Cardiac muscle cell (in vitro differentiated cells and primary cell): Measurements from ENCODE around the gene BCL7C. TPM values are rescaled to one million over a fixed set of nuclear protein-coding genes. Genes with fewer than 3 reads are reported as not detected.

Experiments used
- DNase-seq, 2 donors: peaks; one replicate each; pipeline versions ENCODE4 v3.0.0 to v3.0.0-alpha.2; 2010 to 2017; ENCODE audit warnings: low read depth in 1 of 2, low spot score in 1 of 2
- H3K27ac ChIP-seq: fragments of 200-600 bp; sonication (generic); 2 replicates; pipeline ENCODE4 v1.5.1; 2016
- H3K27me3 ChIP-seq: fragments of 200-600 bp; sonication (generic); 2 replicates; pipeline ENCODE4 v1.6.0; 2016; ENCODE audit warnings: control low read depth
- H3K36me3 ChIP-seq: fragments of 200-600 bp; sonication (generic); 2 replicates; pipeline ENCODE4 v1.5.1; 2016; ENCODE audit warnings: control low read depth
- H3K4me1 ChIP-seq: fragments of 200-600 bp; sonication (generic); 2 replicates; pipeline ENCODE4 v1.8.1; 2017; ENCODE audit warnings: low read depth, mild to moderate bottlenecking, mixed run types
- H3K4me3 ChIP-seq: fragments of 200-600 bp; sonication (generic); 2 replicates; pipeline ENCODE4 v1.5.1; 2016; ENCODE audit warnings: mild to moderate bottlenecking
- H3K9me3 ChIP-seq: fragments of 200-600 bp; sonication (generic); 2 replicates; pipeline ENCODE4 v1.5.1; 2017; ENCODE audit warnings: low read depth, mild to moderate bottlenecking, control low read depth
- CTCF ChIP-seq: IDR thresholded peaks from 2 replicates; pipeline ENCODE4 v1.5.1; 2012; ENCODE audit warnings: low read depth, mild to moderate bottlenecking, low read length
- polyA plus RNA-seq: library from polyadenylated mRNA; unstranded; fragments of >200 nt; fragmentation: Nextera tagmentation; extraction: Ambion mirVana; gene quantifications from 2 replicates; pipeline ENCODE4 v1.2.1, GENCODE V29; 2016
- total RNA-seq: library from RNA; depleted of rRNA; stranded (reverse); fragments of >200 nt; gene quantifications from 2 replicates; pipeline ENCODE4 v1.2.3, GENCODE V29; 2016

The BCL7C gene
- total and polyA plus RNA-seq, 2 experiments from 2014 or later: 39.8 to 60.6 TPM

- no peaks in the 10 kb centered on the region for H3K36me3 ChIP-seq
- no peak overlapping the region for H3K4me3 ChIP-seq
- H3K4me1 ChIP-seq: no peaks in the 10 kb centered on the region
- no peak for TF ChIP-seq CTCF
- H3K27me3 ChIP-seq: no peaks in the 10 kb centered on the region
- no peak for DNase-seq
- H3K9me3 ChIP-seq: no peaks in the 10 kb centered on the region
- H3K27ac ChIP-seq: no peak overlapping the region
These were observed 13.2 kb upstream of the BCL7C start for GRCh38 chr16:30907064-30907463.

- H3K9me3 ChIP-seq: no peaks in the 10 kb centered on the region
- H3K36me3 ChIP-seq: no peaks in the 10 kb centered on the region
- no peak overlapping the region for H3K27ac ChIP-seq
- no peak overlapping the region for H3K4me3 ChIP-seq
- H3K27me3 ChIP-seq: no peaks in the 10 kb centered on the region
- no peaks in the 10 kb centered on the region for H3K4me1 ChIP-seq
- no peak for TF ChIP-seq CTCF
- DNase-seq: no peak
These were observed 10.4 kb upstream of the BCL7C start for GRCh38 chr16:30904114-30904780.

- H3K27ac ChIP-seq: no peak overlapping the region
- peak in 1 of 2 donors; percentile 37 for DNase-seq
- H3K4me1 ChIP-seq: no peaks in the 10 kb centered on the region
These were observed 9.7 kb upstream of the BCL7C start for GRCh38 chr16:30903596-30903995.

GRCh38 chr16:30903002-30903401 is 9.1 kb upstream of the BCL7C start:
- Histone ChIP-seq H3K4me3 (no peak overlapping the region), H3K4me1 (no peaks in the 10 kb centered on the region), H3K27me3 (no peaks in the 10 kb centered on the region), H3K9me3 (no peaks in the 10 kb centered on the region), H3K27ac (no peak overlapping the region), H3K36me3 (no peaks in the 10 kb centered on the region)
- TF ChIP-seq CTCF: no peak
- DNase-seq: no peak

More at GRCh38 chr16:30903596-30903995, 9.7 kb upstream of the BCL7C start:
- no peak for TF ChIP-seq CTCF
- Histone ChIP-seq H3K9me3 (no peaks in the 10 kb centered on the region), H3K36me3 (no peaks in the 10 kb centered on the region), H3K4me3 (no peak overlapping the region), H3K27me3 (no peaks in the 10 kb centered on the region)

- H3K27me3 ChIP-seq: no peaks in the 10 kb centered on the region
- no peak for TF ChIP-seq CTCF
- no peaks in the 10 kb centered on the region for H3K9me3 ChIP-seq
- no peaks in the 10 kb centered on the region for H3K36me3 ChIP-seq
- peak overlapping the region; percentile 83 for H3K27ac ChIP-seq
- DNase-seq: peak; percentile 79 to 89
- peak overlapping the region; percentile 32 for H3K4me3 ChIP-seq
- no peaks in the 10 kb centered on the region for H3K4me1 ChIP-seq
These were observed 8.4 kb upstream of the BCL7C start for GRCh38 chr16:30902029-30902972.
